ENCODE measurements around the gene SHISA5.

DNA sequence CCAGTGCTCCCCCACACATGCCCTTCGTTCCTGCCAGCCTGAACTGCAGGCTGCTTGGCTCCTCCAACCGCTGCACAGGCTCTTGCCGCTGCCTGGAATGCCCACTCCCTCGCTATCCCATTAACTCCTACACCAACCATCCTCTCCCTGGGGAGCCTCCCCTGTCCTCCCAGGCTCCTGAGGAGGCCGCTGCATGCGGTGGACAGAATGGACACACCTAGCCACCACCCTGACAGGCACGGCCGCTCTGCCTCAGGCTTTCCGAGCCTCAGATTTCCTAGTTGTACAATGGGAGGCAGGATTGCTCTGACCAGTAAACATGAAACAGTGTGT lies 76.4 kb downstream of the SHISA5 start:
- TF ChIP-seq, protein P1, sequence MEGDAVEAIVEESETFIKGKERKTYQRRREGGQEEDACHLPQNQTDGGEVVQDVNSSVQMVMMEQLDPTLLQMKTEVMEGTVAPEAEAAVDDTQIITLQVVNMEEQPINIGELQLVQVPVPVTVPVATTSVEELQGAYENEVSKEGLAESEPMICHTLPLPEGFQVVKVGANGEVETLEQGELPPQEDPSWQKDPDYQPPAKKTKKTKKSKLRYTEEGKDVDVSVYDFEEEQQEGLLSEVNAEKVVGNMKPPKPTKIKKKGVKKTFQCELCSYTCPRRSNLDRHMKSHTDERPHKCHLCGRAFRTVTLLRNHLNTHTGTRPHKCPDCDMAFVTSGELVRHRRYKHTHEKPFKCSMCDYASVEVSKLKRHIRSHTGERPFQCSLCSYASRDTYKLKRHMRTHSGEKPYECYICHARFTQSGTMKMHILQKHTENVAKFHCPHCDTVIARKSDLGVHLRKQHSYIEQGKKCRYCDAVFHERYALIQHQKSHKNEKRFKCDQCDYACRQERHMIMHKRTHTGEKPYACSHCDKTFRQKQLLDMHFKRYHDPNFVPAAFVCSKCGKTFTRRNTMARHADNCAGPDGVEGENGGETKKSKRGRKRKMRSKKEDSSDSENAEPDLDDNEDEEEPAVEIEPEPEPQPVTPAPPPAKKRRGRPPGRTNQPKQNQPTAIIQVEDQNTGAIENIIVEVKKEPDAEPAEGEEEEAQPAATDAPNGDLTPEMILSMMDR (IDR thresholded peaks at IDR 0.05), result no peak
- TF ChIP-seq POLR2A (IDR thresholded peaks at IDR 0.05), result no peak

All from right lobe of liver (tissue), 4 donors.